ENCODE measurements around the gene CMTM7. TPM values are rescaled to one million over a fixed set of nuclear protein-coding genes. Genes with fewer than 3 reads are reported as not detected.

CMTM7 gene
- total and polyA plus RNA-seq, 2 of the 13 experiments (the other 11 are each of a cell fraction or from before 2014, with no cell fraction given): 20.9 to 21.4 TPM

GRCh38 chr3:32495609-32496008, 104.0 kb downstream of the CMTM7 start:
- Histone ChIP-seq H3K27me3 (ENCODE audit: control insufficient read depth in 1 of 2, insufficient read depth in 2 of 2, low read length in 2 of 2) (no peaks in the 10 kb centered on the region), H2AFZ (ENCODE audit: low read length) (no peak overlapping the region), H3K9me3 (ENCODE audit: low read length) (no peaks in the 10 kb centered on the region), H3K4me2 (ENCODE audit: low read depth, low read length) (no peak overlapping the region), H3K9ac (ENCODE audit: insufficient read depth, low read depth, low read length) (no peak overlapping the region), H3K4me1 (ENCODE audit: insufficient read depth, low read length) (peaks cover 49% of the 10 kb centered on the region), H4K20me1 (ENCODE audit: insufficient read depth, low read length) (no peaks in the 10 kb centered on the region), H3K4me3 (replicated peaks in 1 of 3; ENCODE audit: insufficient read depth in 1 of 3, low read depth in 2 of 3, low read length in 3 of 3) (no peak overlapping the region), H3K79me2 (ENCODE audit: insufficient read depth, low read length) (peaks cover 35% of the 10 kb centered on the region), H3K27ac (ENCODE audit: extremely low read length, insufficient read depth, low read length) (no peak overlapping the region), H3K36me3 (replicated peaks in 1 of 2; ENCODE audit: control insufficient read depth in 1 of 2, insufficient read depth in 2 of 2, low read length in 2 of 2) (no peaks in the 10 kb centered on the region)
- no peak for TF ChIP-seq JUNB (CRISPR knock-in tag; IDR thresholded peaks at IDR 0.05; ENCODE audit: borderline replicate concordance)
- TF ChIP-seq, protein P1, sequence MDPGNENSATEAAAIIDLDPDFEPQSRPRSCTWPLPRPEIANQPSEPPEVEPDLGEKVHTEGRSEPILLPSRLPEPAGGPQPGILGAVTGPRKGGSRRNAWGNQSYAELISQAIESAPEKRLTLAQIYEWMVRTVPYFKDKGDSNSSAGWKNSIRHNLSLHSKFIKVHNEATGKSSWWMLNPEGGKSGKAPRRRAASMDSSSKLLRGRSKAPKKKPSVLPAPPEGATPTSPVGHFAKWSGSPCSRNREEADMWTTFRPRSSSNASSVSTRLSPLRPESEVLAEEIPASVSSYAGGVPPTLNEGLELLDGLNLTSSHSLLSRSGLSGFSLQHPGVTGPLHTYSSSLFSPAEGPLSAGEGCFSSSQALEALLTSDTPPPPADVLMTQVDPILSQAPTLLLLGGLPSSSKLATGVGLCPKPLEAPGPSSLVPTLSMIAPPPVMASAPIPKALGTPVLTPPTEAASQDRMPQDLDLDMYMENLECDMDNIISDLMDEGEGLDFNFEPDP (CRISPR knock-in tag; conservative IDR thresholded peaks at IDR 0.05): no peak
- no peak for TF ChIP-seq ADNP (CRISPR knock-in tag; IDR thresholded peaks at IDR 0.05)
- no peak for TF ChIP-seq ZBTB8A (CRISPR knock-in tag; IDR thresholded peaks at IDR 0.05; ENCODE audit: borderline replicate concordance, low read depth)
- TF ChIP-seq NCOA5 (CRISPR knock-in tag; IDR thresholded peaks at IDR 0.05): no peak
- no peak for TF ChIP-seq GATAD2A (CRISPR knock-in tag; IDR thresholded peaks at IDR 0.05)
- TF ChIP-seq ZNF598 (CRISPR knock-in tag; IDR thresholded peaks at IDR 0.05; ENCODE audit: borderline replicate concordance): no peak
- TF ChIP-seq ZNF784 (CRISPR knock-in tag; IDR thresholded peaks at IDR 0.05; ENCODE audit: borderline replicate concordance): no peak
- no peak for TF ChIP-seq ESRRA (CRISPR knock-in tag; IDR thresholded peaks at IDR 0.05; ENCODE audit: low read depth)
- no peak for TF ChIP-seq ARNT (IDR thresholded peaks at IDR 0.05)
- TF ChIP-seq ZSCAN9 (CRISPR knock-in tag; IDR thresholded peaks at IDR 0.05; ENCODE audit: borderline replicate concordance): no peak
- TF ChIP-seq NFIC (IDR thresholded peaks at IDR 0.05; ENCODE audit: low read length): no peak
- TF ChIP-seq, protein P2, sequence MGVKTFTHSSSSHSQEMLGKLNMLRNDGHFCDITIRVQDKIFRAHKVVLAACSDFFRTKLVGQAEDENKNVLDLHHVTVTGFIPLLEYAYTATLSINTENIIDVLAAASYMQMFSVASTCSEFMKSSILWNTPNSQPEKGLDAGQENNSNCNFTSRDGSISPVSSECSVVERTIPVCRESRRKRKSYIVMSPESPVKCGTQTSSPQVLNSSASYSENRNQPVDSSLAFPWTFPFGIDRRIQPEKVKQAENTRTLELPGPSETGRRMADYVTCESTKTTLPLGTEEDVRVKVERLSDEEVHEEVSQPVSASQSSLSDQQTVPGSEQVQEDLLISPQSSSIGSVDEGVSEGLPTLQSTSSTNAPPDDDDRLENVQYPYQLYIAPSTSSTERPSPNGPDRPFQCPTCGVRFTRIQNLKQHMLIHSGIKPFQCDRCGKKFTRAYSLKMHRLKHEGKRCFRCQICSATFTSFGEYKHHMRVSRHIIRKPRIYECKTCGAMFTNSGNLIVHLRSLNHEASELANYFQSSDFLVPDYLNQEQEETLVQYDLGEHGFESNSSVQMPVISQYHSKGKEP (CRISPR knock-in tag; IDR thresholded peaks at IDR 0.05): no peak
- no peak for TF ChIP-seq ISX (CRISPR knock-in tag; conservative IDR thresholded peaks at IDR 0.05)
- TF ChIP-seq, protein P3, sequence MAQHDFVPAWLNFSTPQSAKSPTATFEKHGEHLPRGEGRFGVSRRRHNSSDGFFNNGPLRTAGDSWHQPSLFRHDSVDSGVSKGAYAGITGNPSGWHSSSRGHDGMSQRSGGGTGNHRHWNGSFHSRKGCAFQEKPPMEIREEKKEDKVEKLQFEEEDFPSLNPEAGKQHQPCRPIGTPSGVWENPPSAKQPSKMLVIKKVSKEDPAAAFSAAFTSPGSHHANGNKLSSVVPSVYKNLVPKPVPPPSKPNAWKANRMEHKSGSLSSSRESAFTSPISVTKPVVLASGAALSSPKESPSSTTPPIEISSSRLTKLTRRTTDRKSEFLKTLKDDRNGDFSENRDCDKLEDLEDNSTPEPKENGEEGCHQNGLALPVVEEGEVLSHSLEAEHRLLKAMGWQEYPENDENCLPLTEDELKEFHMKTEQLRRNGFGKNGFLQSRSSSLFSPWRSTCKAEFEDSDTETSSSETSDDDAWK (CRISPR knock-in tag; IDR thresholded peaks at IDR 0.05): no peak
- no peak for TF ChIP-seq HOXA9 (CRISPR knock-in tag; IDR thresholded peaks at IDR 0.05; ENCODE audit: borderline replicate concordance)
- TF ChIP-seq MIXL1 (CRISPR knock-in tag; IDR thresholded peaks at IDR 0.05): no peak
- TF ChIP-seq RBAK (CRISPR knock-in tag; IDR thresholded peaks at IDR 0.05): no peak
- TF ChIP-seq ZMAT3 (CRISPR knock-in tag; conservative IDR thresholded peaks at IDR 0.05): no peak
- DNase-seq (ENCODE audit: low spot score): no peak
- FAIRE-seq: no peak
- ATAC-seq: no peak
- CTCF ChIA-PET (ENCODE audit: low intra/inter-chr PET ratio, low total read pairs): no interaction called here
- intact Hi-C loops (cut with micrococcal nuclease; ENCODE audit: unreplicated experiment): no loop called here
- WGBS (ENCODE audit: low lambda C conversion rate): 88% methylated on average over 2 of the region's 2 CpGs
- BruUV-seq (replicated peaks): no TSS peak
- POLR2A ChIA-PET: no interaction called here
- in situ Hi-C loops (cut with HindIII; ENCODE audit: extremely low pct_ligation_motif_present, low pct_unique_long_range_greater_than_20kb): no loop called here
